Thyroid gland (tissue), 4 donors: ENCODE results near the gene RBM28.

Source experiments
- CTCF ChIP-seq, 6 experiments: fragments of 200-600 bp in 3 of 6; fragments of 450-650 bp in 3 of 6; sonication (generic) in 3 of 6; IDR thresholded peaks; one replicate each; pipeline ENCODE4 v1.5.1; 2016 to 2019; ENCODE audit warnings: antibody characterized with exemption in 6 of 6, mild to moderate bottlenecking in 2 of 6, inconsistent platforms in 1 of 6, moderate library complexity in 1 of 6
- POLR2A ChIP-seq, 2 donors: fragments of 450-650 bp; IDR thresholded peaks; one replicate each; pipeline ENCODE4 v1.6.1; 2017; ENCODE audit warnings: antibody characterized with exemption in 2 of 2, mild to moderate bottlenecking in 2 of 2, moderate library complexity in 1 of 2

- no peak for TF ChIP-seq CTCF (IDR thresholded peaks at IDR 0.05)
- TF ChIP-seq POLR2A (IDR thresholded peaks at IDR 0.05) = no peak
Measured at GRCh38 chr7:128361411-128362379, 18.0 kb upstream of the RBM28 start, which contains the start of gene PRRT4.
